Caco-2 (cell line): Measurements from ENCODE around the gene PARD3. TPM values are rescaled to one million over a fixed set of nuclear protein-coding genes. Genes with fewer than 3 reads are reported as not detected.

ENCODE experiments used
- BruUV-seq: library from RNA; stranded (reverse); fragments of 400-500 nt; replicated peaks from 2 replicates; lab custom pipeline; 2021; lab: Mats Ljungman, UMichigan
- CTCF ChIA-PET: fragments of 300-600 bp; sonication (Branson Sonifier 250); formaldehyde crosslinking; loops from one replicate; lab custom pipeline; 2022; ENCODE audit warnings: antibody characterized with exemption; lab: Charles Lee
- POLR2A ChIA-PET: fragments of 300-600 bp; sonication (Branson Sonifier 250); formaldehyde crosslinking; loops from one replicate; lab custom pipeline; 2022; ENCODE audit warnings: antibody characterized with exemption; lab: Charles Lee
- DNase-seq, 2 experiments: peaks; one replicate each; pipeline versions ENCODE4 v3.0.0 to v3.0.0-alpha.2; 2020 to 2022
- H3K27me3 ChIP-seq: replicated peaks from 2 replicates; pipeline ENCODE4 v1.6.0; 2011; ENCODE audit warnings: low read length; ENCODE audit not compliant: control insufficient read depth, insufficient read depth
- H3K36me3 ChIP-seq: 2 replicates; pipeline ENCODE4 v1.5.1; 2011; ENCODE audit warnings: low read length; ENCODE audit not compliant: control insufficient read depth, insufficient read depth
- H3K4me1 ChIP-seq: fragments of 250-450 bp; sonication (Bioruptor Pico); 2 replicates; pipeline ENCODE4 v1.5.1; 2020; ENCODE audit warnings: mild to moderate bottlenecking
- H3K4me3 ChIP-seq: 2 replicates; pipeline ENCODE4 v1.5.1; 2011; ENCODE audit warnings: low read depth, mild to moderate bottlenecking, control low read depth, low read length
- H3K9me3 ChIP-seq: fragments of 250-450 bp; sonication (Bioruptor Pico); 2 replicates; pipeline ENCODE4 v1.5.1; 2020; ENCODE audit warnings: mild to moderate bottlenecking, moderate library complexity
- H3K27ac Mint-ChIP-seq: one replicate; pipeline ENCODE4 v1.8.0; 2022; ENCODE audit warnings: mixed read lengths; ENCODE audit not compliant: unreplicated experiment
- H3K27me3 Mint-ChIP-seq: one replicate; pipeline ENCODE4 v1.8.0; 2022; ENCODE audit warnings: mixed read lengths; ENCODE audit not compliant: insufficient read depth, unreplicated experiment
- H3K36me3 Mint-ChIP-seq: one replicate; pipeline ENCODE4 v1.8.0; 2022; ENCODE audit warnings: mild to moderate bottlenecking, mixed read lengths; ENCODE audit not compliant: insufficient read depth, unreplicated experiment
- H3K4me1 Mint-ChIP-seq: one replicate; pipeline ENCODE4 v1.8.0; 2022; ENCODE audit warnings: low read depth, mixed read lengths; ENCODE audit not compliant: unreplicated experiment
- H3K4me3 Mint-ChIP-seq: one replicate; pipeline ENCODE4 v1.8.0; 2022; ENCODE audit warnings: mild to moderate bottlenecking, moderate library complexity, mixed read lengths; ENCODE audit not compliant: unreplicated experiment
- H3K9me3 Mint-ChIP-seq: one replicate; pipeline ENCODE4 v1.8.0; 2022; ENCODE audit warnings: mixed read lengths; ENCODE audit not compliant: unreplicated experiment
- intact Hi-C: fragments of 100-400 bp; cut with micrococcal nuclease; formaldehyde crosslinking; loops from one replicate; pipeline ENCODE4 v1.10.0; 2022; ENCODE audit not compliant: unreplicated experiment
- total RNA-seq: library from RNA; stranded (reverse); gene quantifications from 2 replicates; pipeline ENCODE4 v1.2.3, GENCODE V29; 2022
- TF ChIP-seq, protein P1 (sequence below), 2 experiments: fragments of 200-600 bp in 1 of 2; IDR thresholded peaks; 1 replicate in 1 of 2; 2 replicates in 1 of 2; pipeline versions ENCODE4 v1.5.1 to v1.8.0; 2011 to 2022; ENCODE audit warnings: antibody characterized with exemption in 1 of 2, control low read depth in 1 of 2, inconsistent platforms in 1 of 2, low read depth in 1 of 2, low read length in 1 of 2, mild to moderate bottlenecking in 1 of 2, moderate library complexity in 1 of 2; ENCODE audit not compliant: insufficient read depth in 1 of 2, severe bottlenecking in 1 of 2, unreplicated experiment in 1 of 2

Gene PARD3
- total RNA-seq, 1 experiment from 2014 or later, result 80.7 TPM

DNA sequence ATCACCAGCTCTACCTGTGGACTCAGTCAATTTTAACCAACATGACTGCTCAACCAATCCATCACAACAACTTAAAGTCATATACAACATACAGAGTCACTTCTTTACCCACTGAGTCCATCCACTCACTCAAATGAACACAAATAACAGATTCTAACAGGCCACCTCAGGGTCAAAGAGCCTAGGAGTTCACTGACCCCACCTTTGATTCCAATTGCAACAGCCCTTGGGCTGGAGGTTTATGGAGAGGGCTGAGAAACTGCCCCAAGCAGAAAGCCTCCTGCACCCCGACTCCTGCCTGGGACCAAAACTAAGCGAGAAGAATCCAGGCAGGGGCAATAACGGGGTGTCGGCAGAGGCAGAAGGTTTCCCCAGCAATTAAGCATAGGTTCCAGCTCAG is 263.8 kb downstream of the PARD3 start:
- no peaks in the 10 kb centered on the region for H3K27me3 ChIP-seq
- H3K36me3 ChIP-seq, result no peaks in the 10 kb centered on the region
- Mint-ChIP-seq H3K36me3 (peaks cover 5% of the 10 kb centered on the region), H3K27me3 (no peaks in the 10 kb centered on the region), H3K4me1 (peaks cover 7% of the 10 kb centered on the region), H3K9me3 (no peaks in the 10 kb centered on the region), H3K4me3 (no peak overlapping the region), H3K27ac (no peak overlapping the region)
- H3K4me1 ChIP-seq, result no peaks in the 10 kb centered on the region
- POLR2A ChIA-PET, result no interaction called here
- TF ChIP-seq, protein P1, sequence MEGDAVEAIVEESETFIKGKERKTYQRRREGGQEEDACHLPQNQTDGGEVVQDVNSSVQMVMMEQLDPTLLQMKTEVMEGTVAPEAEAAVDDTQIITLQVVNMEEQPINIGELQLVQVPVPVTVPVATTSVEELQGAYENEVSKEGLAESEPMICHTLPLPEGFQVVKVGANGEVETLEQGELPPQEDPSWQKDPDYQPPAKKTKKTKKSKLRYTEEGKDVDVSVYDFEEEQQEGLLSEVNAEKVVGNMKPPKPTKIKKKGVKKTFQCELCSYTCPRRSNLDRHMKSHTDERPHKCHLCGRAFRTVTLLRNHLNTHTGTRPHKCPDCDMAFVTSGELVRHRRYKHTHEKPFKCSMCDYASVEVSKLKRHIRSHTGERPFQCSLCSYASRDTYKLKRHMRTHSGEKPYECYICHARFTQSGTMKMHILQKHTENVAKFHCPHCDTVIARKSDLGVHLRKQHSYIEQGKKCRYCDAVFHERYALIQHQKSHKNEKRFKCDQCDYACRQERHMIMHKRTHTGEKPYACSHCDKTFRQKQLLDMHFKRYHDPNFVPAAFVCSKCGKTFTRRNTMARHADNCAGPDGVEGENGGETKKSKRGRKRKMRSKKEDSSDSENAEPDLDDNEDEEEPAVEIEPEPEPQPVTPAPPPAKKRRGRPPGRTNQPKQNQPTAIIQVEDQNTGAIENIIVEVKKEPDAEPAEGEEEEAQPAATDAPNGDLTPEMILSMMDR (IDR thresholded peaks at IDR 0.05; ENCODE audit: insufficient read depth in 1 of 2, low read depth in 1 of 2, low read length in 1 of 2, severe bottlenecking in 1 of 2, unreplicated experiment in 1 of 2), result no peak
- H3K4me3 ChIP-seq, result no peak overlapping the region
- no TSS peak for BruUV-seq
- DNase-seq, result no peak
- H3K9me3 ChIP-seq, result no peaks in the 10 kb centered on the region
- intact Hi-C loops, result no loop called here
- CTCF ChIA-PET, result interaction anchor here (0.5 kb wide), 1 partner anchor 69 kb away, joined by 3 read pairs; no protein-coding TSS in a partner anchor

GRCh38 chr10:34549953-34550352 is 265.1 kb downstream of the PARD3 start:
- ChIA-PET POLR2A (no interaction called here), CTCF (no interaction called here)
- Mint-ChIP-seq H3K4me1 (peaks cover 7% of the 10 kb centered on the region), H3K27me3 (no peaks in the 10 kb centered on the region), H3K4me3 (no peak overlapping the region), H3K36me3 (peaks cover 5% of the 10 kb centered on the region), H3K9me3 (no peaks in the 10 kb centered on the region), H3K27ac (no peak overlapping the region)
- intact Hi-C loops, result no loop called here
- Histone ChIP-seq H3K27me3 (no peaks in the 10 kb centered on the region), H3K9me3 (no peaks in the 10 kb centered on the region), H3K36me3 (no peaks in the 10 kb centered on the region), H3K4me3 (no peak overlapping the region), H3K4me1 (no peaks in the 10 kb centered on the region)
- no peak for DNase-seq
- BruUV-seq, result no TSS peak
- TF ChIP-seq, protein P1 (IDR thresholded peaks at IDR 0.05; ENCODE audit: insufficient read depth in 1 of 2, low read depth in 1 of 2, low read length in 1 of 2, severe bottlenecking in 1 of 2, unreplicated experiment in 1 of 2), result no peak

DNA sequence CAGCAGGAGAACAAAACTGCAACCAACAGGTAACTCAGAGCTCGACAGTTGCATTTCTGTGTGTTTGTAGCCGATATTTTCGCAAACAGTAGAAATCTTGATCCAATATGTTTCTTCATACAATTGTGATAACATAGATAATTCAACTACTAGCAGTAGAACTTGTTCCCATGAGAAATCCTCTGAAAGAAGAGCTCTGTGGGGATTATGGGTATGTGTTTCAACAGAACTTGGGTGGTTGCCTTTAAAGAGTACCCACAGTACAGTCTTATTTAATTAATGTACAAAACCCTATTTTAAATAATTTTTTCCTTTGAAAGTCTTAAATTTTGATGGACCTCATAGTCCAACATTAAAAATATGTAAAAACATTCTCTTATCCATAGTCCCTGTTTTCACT is 266.1 kb downstream of the PARD3 start:
- H3K27me3 ChIP-seq, result no peaks in the 10 kb centered on the region
- BruUV-seq, result no TSS peak
- Mint-ChIP-seq H3K27ac (no peak overlapping the region), H3K27me3 (no peaks in the 10 kb centered on the region), H3K9me3 (no peaks in the 10 kb centered on the region), H3K36me3 (peaks cover 5% of the 10 kb centered on the region), H3K4me1 (peaks cover 7% of the 10 kb centered on the region), H3K4me3 (no peak overlapping the region)
- no peak overlapping the region for H3K4me3 ChIP-seq
- intact Hi-C loops, result no loop called here
- H3K4me1 ChIP-seq, result no peaks in the 10 kb centered on the region
- no peaks in the 10 kb centered on the region for H3K9me3 ChIP-seq
- DNase-seq, result no peak
- no peaks in the 10 kb centered on the region for H3K36me3 ChIP-seq
- POLR2A ChIA-PET, result no interaction called here
- TF ChIP-seq, protein P1 (IDR thresholded peaks at IDR 0.05; ENCODE audit: insufficient read depth in 1 of 2, low read depth in 1 of 2, low read length in 1 of 2, severe bottlenecking in 1 of 2, unreplicated experiment in 1 of 2), result no peak
- CTCF ChIA-PET, result no interaction called here
